A673 (cell line): ENCODE data around the gene PCNT. TPM values are rescaled to one million over a fixed set of nuclear protein-coding genes. Genes with fewer than 3 reads are reported as not detected.

Source experiments
- BruUV-seq: library from RNA; stranded (reverse); fragments of 400-500 nt; replicated peaks from 2 replicates; lab custom pipeline; 2021; lab: Mats Ljungman, UMichigan
- CTCF ChIA-PET: fragments of 300-600 bp; sonication (Branson Sonifier 250); formaldehyde crosslinking; loops from one replicate; lab custom pipeline; 2022; ENCODE audit warnings: antibody characterized with exemption; lab: Charles Lee
- POLR2A ChIA-PET: fragments of 300-600 bp; sonication (Branson Sonifier 250); formaldehyde crosslinking; loops from one replicate; lab custom pipeline; 2022; ENCODE audit warnings: antibody characterized with exemption; ENCODE audit not compliant: low non-redundant PET; lab: Charles Lee
- DNase-seq: peaks from one replicate; pipeline ENCODE4 v3.0.0-alpha.2; 2015; ENCODE audit warnings: low spot score
- H3K27ac ChIP-seq: fragments of 200-600 bp; sonication (generic); 2 replicates; pipeline ENCODE4 v1.5.1; 2016; ENCODE audit warnings: mixed run types, low read depth, mild to moderate bottlenecking, mixed read lengths, antibody characterized with exemption, low read length; ENCODE audit not compliant: poor library complexity, severe bottlenecking
- H3K27me3 ChIP-seq: fragments of 200-600 bp; sonication (generic); replicated peaks from 2 replicates; pipeline ENCODE4 v1.6.1; 2017; ENCODE audit warnings: mixed run types, low read depth, mild to moderate bottlenecking, mixed read lengths, antibody characterized with exemption, low read length; ENCODE audit not compliant: insufficient read depth, poor library complexity
- H3K36me3 ChIP-seq: fragments of 200-600 bp; sonication (generic); 2 replicates; pipeline ENCODE4 v1.6.1; 2016; ENCODE audit warnings: mixed run types, mild to moderate bottlenecking, mixed read lengths, antibody characterized with exemption, low read length; ENCODE audit not compliant: insufficient read depth, poor library complexity, severe bottlenecking
- H3K4me1 ChIP-seq: fragments of 200-600 bp; sonication (generic); 2 replicates; pipeline ENCODE4 v1.6.1; 2017; ENCODE audit warnings: mixed run types, mild to moderate bottlenecking, mixed read lengths, antibody characterized with exemption, low read length; ENCODE audit not compliant: insufficient read depth, poor library complexity, severe bottlenecking
- H3K4me3 ChIP-seq: fragments of 200-600 bp; sonication (generic); 2 replicates; pipeline ENCODE4 v1.5.1; 2016; ENCODE audit warnings: low read depth, mixed run types, mild to moderate bottlenecking, mixed read lengths, low read length; ENCODE audit not compliant: poor library complexity, severe bottlenecking
- H3K9me3 ChIP-seq: fragments of 200-600 bp; sonication (generic); 2 replicates; pipeline ENCODE4 v1.6.1; 2016; ENCODE audit warnings: mixed run types, low read depth, mild to moderate bottlenecking, mixed read lengths, antibody characterized with exemption, low read length; ENCODE audit not compliant: poor library complexity, severe bottlenecking
- CTCF ChIP-seq: fragments of 300-800, 200-600 bp; sonication (generic); conservative IDR thresholded peaks from 2 replicates; pipeline ENCODE4 v1.5.1; 2017; ENCODE audit warnings: low read depth, mild to moderate bottlenecking, antibody characterized with exemption, low read length, moderate library complexity, mixed read lengths
- EZH2 ChIP-seq: fragments of 200-600 bp; sonication (generic); IDR thresholded peaks from 2 replicates; pipeline ENCODE4 v1.6.1; 2017; ENCODE audit warnings: borderline replicate concordance, low read depth, mild to moderate bottlenecking, mixed read lengths, antibody characterized with exemption, low read length; ENCODE audit not compliant: poor library complexity, severe bottlenecking
- intact Hi-C: fragments of 100-400 bp; cut with micrococcal nuclease; formaldehyde crosslinking; loops from one replicate; pipeline ENCODE4 v1.10.0; 2022; ENCODE audit not compliant: unreplicated experiment
- total RNA-seq: library from RNA; stranded (reverse); gene quantifications from 2 replicates; pipeline ENCODE4 v1.2.3, GENCODE V29; 2021

Gene PCNT
- total RNA-seq, 1 experiment from 2014 or later, result 66.4 TPM

- intact Hi-C loops, result no loop called here
- ChIA-PET CTCF (no interaction called here), POLR2A (no interaction called here)
- Histone ChIP-seq H3K27me3 (no peaks in the 10 kb centered on the region), H3K4me1 (no peaks in the 10 kb centered on the region), H3K4me3 (no peak overlapping the region), H3K27ac (no peak overlapping the region), H3K36me3 (peaks cover 26% of the 10 kb centered on the region), H3K9me3 (no peaks in the 10 kb centered on the region)
- no peak for DNase-seq
- TF ChIP-seq EZH2 (no peak), CTCF (no peak)
- no TSS peak for BruUV-seq
Measured at GRCh38 chr21:46357684-46358425, 33.9 kb downstream of the PCNT start.

GRCh38 chr21:46361176-46361575, 37.2 kb downstream of the PCNT start:
- H3K4me1 ChIP-seq, result no peaks in the 10 kb centered on the region
- intact Hi-C loops, result no loop called here
- H3K9me3 ChIP-seq, result no peaks in the 10 kb centered on the region
- H3K4me3 ChIP-seq, result no peak overlapping the region
- ChIA-PET CTCF (no interaction called here), POLR2A (no interaction called here)
- H3K27me3 ChIP-seq, result no peaks in the 10 kb centered on the region
- DNase-seq, result no peak
- H3K27ac ChIP-seq, result no peak overlapping the region
- TF ChIP-seq CTCF, result no peak
- TF ChIP-seq EZH2, result no peak
- H3K36me3 ChIP-seq, result peaks cover 25% of the 10 kb centered on the region
- no TSS peak for BruUV-seq

GRCh38 chr21:46361935-46362334, 38.0 kb downstream of the PCNT start:
- Histone ChIP-seq H3K9me3 (no peaks in the 10 kb centered on the region), H3K27ac (no peak overlapping the region), H3K4me1 (no peaks in the 10 kb centered on the region), H3K4me3 (no peak overlapping the region), H3K36me3 (peaks cover 31% of the 10 kb centered on the region), H3K27me3 (no peaks in the 10 kb centered on the region)
- POLR2A ChIA-PET, result no interaction called here
- DNase-seq, result no peak
- BruUV-seq, result no TSS peak
- intact Hi-C loops, result no loop called here
- TF ChIP-seq EZH2, result no peak
- TF ChIP-seq CTCF, result no peak
- CTCF ChIA-PET, result no interaction called here
